HG02852 (cell line): Measurements from ENCODE around the gene XPNPEP1.

Experiments used
- ATAC-seq: cut with Tn5 transposase; IDR thresholded peaks from one replicate; pipeline ENCODE4 v1.9.1; 2021; ENCODE audit warnings: mild to moderate bottlenecking, moderate library complexity; ENCODE audit not compliant: unreplicated experiment

XPNPEP1 gene

DNA sequence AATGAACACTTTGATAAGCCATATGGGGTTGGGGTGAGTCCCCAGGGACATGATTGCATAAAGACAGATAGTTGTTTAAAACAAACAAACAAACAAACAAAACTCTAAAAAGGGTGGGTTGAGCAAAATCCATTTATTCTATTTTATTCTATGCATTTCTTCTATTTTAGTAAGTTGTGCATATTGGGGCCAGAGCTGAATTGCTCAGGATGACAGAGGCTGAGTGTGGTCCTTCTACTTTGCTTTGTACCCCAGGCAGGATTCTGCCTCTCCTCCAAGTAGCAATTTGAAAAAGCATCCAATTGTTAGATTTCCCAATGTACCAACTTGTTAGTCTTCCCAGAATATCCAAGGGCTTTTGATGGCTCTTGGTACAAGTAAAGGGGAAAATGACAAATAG lies 29.2 kb upstream of the XPNPEP1 start:
- ATAC-seq = no peak

DNA sequence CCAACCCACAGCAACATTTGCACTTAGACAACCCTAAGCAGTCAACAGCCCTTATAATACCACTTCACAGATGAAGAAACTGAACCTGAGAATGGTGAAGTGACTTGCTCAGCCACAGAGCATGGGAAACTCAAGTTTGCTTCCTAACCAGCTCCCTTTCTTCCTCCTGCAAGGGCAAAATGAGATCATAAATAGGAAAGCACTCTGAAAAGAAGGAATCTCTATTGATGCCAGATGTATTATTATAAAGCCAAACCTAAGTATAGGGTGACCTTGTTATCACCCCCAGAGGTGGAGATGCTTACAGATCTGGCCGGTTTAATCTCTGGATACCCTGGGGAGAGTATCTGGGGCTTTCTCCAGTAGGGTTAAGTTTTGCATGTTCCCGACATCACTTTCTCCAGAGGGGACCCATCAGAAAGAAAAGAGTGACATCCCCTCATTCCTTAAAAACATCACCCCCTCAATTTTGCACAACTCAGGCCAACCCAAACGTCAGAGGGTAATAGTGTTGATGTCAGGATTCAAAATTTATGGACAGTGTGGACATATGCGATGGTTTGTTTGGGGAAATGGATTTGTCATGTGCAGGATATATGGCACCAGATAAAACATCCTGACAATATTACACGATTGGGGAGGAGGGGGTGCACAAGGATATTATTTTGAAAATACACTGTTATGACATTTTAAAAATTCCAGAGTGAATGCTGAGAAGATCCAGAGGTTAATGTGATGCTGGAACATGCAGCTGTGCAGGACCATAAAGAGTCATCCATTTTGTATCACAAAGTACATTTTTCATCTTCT lies 24.0 kb upstream of the XPNPEP1 start:
- ATAC-seq = no peak

DNA sequence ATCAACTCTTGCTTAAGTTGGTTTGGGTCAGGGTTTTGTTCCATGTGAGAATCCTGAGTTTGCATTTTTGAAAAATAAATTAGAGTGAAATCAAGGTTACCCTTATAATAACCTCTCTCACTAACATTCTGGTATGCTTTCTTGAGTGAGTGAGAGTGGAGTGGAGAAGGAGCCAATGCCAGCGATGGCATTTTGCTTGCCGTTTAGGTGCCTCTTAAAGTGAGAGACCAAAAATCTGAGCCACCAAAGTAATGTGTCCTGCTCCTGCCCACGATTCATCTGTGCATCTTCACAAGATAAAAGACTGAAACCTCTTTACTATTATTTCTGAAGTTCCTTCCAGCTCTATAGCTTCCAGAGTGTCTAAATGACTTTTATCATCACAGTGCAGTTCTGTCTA lies 23.4 kb upstream of the XPNPEP1 start:
- ATAC-seq = no peak

DNA sequence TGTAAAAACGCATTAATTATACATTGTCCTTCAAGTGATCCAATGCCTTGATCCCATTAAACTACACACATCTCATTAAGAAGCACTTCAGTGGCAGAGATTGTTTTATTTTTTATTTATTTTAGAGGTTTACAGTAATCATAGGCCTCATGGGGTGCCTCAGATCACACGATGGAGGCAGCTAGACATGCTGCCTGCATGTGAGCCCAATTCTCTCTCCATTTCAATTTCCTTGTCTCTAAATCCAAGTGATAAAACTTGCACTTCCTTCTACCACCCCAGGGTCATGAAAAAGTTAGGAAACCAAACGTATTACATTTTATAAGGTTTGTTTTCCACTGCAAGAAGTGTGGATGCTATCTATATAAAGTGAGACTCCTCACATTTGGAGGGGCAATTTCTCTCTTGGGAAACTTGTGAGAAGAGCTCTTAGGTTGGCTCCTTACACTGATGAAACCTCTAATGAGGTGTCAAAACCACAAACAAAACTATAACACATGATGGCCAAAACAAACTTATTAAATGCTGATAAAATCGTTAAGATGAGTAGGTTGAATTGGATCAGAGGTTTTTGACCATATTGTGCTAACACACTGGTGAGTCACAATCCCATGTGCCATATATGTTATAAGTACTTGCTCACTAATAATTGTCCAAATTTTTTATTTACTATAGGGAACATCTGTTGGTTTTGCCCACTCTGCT lies 22.3 kb upstream of the XPNPEP1 start:
- no peak for ATAC-seq

DNA sequence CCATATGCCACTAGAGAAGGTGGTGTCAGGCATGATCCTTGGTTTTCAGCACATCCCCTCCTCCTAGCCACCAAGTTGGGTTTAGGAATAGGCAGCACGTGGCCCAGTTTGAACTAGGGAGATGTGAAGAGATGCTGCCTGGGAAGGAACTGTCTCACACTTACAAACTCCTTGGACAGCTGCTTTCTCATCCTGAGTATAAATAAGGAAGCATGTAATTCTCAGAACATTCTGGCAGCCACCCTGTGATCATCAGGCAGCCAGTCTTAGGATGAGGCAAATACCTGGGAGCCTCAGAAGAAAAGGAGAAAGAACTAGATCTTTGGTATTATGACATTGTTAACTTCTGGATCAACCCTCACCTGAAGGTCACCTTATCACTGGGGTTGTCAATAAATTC lies 21.3 kb upstream of the XPNPEP1 start:
- ATAC-seq = no peak

DNA sequence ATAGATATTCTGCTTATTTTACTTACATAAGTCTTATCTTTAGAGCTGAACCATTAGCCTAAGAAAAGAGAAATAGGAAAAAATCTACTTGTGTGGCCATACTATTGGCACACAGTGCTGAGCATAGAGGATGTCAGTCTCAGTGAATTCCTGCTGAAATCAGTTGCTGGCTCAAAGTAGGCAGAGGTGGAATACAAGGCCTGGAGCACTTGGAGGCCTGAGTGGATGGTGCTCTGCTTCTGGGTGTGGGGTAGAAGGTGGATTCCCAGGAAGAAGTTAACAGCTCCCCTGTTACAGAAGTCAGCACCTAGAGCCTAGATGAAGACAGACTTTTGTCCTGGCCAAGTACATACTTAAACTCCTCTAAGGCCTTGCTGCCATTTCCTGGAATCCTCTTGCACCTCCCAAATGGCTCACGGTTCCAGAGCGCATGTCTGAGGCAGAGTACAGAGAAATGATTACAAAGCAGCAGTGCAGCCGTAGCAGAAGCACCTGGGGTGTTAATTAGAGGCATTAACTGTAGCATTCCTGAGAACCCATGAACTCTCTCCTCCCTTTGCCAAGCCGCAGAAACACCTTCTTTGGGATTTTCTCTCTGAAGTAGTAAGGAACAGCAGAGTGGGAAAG lies 18.0 kb upstream of the XPNPEP1 start:
- no peak for ATAC-seq

DNA sequence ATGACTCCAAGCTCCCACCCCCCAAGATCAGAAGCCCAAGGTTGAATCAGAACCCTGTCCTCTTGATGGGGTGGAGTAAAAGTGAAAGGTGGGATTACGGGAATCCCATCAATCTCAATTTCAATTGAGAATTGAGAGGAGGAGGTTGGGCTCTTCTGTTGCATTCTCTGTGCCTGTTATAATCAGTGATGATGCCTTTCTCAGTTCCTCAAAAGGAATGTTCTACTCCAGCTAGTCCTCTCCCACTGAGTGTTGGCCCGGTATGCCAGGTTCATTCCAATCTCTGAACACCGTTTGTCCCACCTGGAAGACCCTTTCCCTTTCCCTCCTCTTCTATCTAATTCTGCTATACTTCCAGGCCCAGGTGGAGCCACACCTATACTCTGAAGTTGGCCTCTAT lies 17.2 kb upstream of the XPNPEP1 start:
- ATAC-seq = no peak

DNA sequence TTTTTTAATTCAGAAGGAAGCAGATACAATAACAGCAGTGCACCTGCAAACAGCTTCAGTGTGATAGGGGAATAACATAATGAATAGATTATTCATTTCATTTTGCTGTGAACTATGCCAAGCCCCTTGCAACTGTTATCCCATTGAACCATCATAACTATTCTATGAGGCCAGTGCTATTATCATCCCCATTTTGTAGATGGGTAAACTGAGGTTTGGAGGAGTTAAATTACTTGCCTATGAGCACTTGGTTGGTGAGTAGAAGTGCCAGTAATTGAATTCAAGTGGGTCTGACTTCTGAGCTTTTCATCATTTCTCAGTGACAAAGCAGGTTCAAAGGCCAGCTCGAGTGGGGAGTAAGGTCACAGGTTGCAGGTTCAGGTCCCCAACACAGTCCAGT lies 16.8 kb upstream of the XPNPEP1 start:
- ATAC-seq = no peak

DNA sequence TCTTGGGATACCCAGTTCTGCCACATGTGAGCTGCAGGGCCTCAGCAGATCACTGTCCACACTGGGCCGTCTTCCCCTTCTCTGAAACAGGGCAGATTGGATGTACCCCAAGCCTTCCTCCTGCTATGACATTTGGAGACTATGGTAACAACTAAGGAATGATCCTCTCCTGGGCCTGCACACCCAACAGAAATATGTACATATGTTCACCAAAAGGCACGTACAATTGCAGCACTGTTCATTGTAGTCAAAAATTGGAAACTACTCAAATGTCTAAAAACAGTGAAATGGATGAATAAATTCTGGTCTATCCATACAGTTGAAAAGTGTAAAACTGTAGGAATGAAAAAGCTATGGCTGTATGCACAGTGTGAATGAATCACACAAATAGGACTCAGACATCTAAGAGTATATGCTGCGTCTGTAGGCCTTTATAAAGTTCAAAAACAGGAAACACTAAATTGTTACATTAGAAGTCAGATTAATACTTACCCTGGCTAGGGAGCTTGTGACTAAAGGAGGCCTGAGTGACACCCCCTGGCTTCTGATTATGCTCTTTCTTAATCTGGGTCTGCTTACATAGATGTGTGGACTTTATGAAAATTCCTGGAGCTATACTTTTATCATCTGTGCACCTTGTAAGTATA lies 16.1 kb upstream of the XPNPEP1 start:
- no peak for ATAC-seq

DNA sequence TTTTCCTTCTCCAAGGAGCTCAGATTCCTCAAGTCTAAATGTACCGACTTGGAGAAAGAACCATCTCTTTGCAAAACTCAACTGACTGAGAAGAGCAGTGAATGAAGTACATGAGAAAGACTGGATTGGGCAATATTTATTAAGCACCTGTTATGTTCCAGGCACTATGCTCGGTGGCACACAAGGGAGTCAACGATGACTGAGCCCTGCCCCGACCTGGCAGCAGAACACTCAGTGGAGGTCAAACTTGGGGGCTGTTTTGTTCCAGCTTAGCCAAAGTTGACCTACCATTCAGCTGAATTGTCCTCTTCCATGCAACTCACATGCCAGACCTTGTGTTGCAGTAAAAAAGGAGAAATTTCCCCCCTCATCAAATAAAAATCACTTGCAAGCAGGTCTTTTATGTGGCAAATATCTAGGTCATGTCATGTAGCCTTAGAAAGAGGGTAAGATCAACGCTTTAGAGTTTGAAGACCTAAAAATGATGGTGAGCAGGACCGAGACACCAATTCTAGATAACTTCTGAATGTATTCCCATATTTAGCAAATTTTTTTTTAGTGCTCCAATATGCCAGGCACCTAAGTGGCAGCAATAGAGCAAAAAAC lies 14.3 kb upstream of the XPNPEP1 start:
- ATAC-seq = no peak

DNA sequence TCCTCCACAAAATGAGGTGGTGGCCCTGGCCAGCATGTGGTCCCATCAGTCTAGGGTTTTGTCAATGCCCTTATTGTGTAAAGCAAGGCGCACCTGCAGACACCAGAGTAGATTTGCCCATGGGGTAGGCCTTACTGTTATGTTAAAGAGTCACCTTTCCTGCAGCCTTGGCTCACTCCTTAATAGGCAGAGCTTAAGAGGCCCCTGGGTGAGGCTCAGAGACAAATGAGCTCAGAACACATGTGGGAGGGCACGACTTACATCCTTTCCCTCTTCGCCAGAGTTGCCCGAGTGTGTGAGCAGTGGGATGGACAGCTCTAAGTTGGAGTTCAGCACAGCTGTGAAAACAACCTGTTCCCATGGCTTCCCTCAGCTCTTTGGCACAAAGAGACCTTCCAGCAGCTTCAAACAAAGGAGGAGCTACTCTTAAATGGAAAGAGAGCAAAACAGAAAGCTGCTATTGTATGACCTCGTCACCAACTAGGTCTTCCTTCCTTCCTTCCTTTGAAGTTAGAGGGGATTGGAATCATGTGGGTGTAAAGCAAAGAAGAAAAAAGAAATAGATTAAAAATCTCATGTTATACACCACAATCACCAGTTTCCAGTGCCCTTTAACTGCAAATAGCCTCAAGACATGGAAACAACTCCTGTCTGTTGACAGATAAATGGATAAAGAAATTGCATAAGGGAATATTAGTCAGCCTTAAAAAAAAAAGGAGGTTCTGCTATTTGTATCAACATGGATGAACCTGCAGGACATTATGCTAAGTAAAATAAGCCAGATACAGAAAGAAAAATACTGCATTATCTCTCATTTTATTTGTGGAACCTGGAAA lies 11.9 kb upstream of the XPNPEP1 start:
- ATAC-seq = no peak

DNA sequence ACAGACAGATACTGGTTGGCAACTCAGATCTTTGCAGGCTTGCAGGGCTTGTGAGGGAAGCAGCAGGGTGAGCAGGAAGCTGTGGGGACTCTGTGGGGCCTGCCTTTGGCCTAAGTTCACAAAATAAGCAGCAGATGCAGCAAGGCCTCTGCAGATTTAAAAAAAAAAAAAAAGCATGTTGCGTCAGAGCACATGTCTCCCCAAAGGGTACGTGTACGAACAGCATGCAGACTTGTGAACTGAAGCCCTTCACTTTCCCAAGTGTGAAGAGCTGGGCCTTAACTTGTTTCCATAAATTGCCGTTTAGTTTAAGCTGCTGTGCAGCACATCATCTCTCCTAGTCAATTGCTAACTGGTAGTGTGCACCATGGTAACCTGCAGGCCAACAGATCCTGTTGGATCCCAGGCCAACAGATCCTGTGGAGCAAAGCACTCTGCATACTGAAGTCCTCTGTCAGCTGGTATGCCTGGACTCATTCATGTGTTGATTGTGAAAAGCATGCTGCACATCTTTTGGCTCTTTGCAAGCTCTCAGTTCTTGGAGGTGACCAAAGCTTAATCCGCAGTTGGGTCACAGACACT lies 10.8 kb upstream of the XPNPEP1 start:
- no peak for ATAC-seq

DNA sequence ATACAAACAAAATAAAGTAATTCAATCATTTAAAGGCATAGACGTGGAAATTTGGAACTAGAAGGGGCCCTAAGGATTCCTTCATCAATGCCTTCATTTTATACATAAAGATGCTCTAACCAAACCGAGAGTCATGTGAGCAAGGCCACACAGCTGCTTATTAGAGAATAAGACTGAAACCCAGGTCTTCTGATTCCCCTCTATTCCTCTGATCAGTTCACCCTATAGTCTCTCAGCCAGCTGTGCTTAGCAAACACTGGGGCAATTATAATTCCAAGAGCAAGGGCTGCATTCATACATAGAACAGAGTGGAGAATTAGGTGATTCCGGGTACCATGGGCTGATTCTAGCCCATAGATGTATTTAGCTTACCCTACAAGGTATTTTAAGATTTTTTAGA lies 9.7 kb upstream of the XPNPEP1 start:
- ATAC-seq = no peak

DNA sequence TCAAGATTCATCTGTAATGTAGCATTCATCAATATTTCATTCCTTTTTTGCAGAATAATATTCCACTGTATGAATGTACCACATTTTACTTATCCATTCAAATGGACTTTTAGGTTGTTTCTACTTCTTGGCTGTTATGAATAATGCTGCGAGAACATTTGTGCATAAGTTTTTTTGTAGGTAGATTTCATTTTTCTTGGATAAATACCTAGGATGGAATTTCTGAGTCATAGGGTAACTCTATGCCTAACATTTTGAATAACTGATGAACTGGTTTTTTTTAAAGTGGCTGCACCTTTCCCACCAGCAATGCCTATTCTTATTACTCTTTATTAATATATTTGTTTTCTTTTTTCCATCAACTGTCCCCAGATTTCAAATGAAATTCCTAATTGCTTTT lies 9.1 kb upstream of the XPNPEP1 start:
- no peak for ATAC-seq

DNA sequence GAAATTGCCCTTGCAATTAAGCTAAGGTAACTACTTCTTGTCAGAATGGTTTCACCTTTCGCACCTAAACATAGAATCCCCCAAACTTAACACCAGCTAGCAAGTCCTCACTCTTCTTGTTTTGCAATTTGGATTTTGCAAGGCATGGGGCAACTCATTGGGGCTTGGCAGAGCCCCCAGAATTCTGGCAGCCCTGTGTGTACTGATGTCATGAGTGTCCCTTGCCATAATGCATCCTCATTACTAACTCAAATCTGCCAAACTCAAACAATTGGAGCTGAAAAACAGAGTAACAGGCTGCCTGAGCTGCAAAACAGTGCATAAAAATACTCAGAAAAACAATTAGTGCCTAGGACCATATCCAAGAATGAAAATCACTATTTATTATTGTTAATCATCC lies 7.9 kb upstream of the XPNPEP1 start:
- ATAC-seq = no peak

DNA sequence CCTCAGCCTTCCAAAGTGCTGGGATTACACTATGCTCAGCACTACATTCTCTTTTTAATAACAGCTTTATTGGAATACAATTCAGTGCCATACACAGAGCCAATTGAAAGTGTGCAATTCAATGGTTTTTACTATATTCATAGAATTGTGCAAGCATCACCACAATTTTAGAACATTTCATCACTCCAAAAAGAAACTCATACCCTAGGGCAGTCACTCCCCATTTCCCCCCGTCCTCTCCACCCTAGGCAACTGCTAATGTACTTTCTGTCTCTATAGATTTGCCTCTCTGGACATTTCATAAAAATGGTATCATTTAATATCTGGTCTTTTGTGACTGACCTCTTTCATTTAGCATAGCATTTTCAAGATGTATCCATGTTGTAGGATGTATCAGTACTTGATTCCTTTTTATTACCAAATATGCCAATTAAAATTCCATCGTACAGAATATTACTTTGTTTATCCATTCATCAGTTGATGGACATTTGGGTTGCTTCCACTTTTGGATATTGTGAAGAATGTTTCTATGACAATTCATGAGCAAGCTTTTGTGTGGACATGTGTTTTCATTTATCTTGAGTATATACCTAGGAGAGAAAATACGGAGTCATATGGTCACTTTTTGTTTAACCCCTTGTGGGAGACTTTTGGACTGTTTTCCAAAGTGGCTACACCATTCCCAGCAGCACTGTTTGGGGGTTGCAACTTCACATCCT lies 6.3 kb upstream of the XPNPEP1 start:
- ATAC-seq = no peak

DNA sequence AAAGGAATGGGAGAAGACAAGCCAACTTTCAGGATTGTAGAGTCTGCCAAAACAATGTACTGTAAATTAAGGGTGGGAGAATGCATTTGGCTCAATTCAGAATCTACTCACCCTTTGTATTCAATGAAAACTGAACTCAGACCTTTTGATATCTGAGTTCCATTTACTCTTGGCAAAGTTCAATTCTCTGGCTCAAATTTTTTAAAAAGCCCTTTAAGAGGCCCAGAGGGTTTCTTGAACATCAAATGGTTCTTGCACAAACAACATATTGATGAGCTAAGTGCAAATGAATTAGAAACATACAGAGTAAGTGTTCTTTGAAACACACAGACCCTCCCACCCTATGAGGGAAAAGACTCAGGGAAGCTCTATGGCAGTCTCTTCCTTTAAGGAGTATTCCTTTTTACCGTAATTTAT lies 5.2 kb upstream of the XPNPEP1 start:
- no peak for ATAC-seq

DNA sequence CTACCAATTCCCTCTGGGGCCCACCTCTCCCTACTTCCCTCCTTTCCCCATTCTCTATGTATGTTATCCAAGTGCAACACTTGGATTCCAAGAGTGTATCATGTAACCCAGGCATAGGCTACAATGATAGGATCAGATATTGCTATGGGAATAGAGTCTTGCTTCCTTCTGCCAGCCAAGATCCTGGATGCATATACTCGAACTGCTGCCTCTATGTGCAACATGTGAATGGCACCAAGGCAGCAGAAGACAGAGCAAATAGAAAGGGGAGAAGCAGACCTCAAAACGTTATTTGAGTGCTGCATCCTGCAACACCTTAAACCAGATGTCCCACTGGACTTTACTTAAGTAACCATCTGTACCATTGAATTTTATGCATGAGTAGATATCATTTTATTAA lies 3.5 kb upstream of the XPNPEP1 start:
- ATAC-seq = no peak

DNA sequence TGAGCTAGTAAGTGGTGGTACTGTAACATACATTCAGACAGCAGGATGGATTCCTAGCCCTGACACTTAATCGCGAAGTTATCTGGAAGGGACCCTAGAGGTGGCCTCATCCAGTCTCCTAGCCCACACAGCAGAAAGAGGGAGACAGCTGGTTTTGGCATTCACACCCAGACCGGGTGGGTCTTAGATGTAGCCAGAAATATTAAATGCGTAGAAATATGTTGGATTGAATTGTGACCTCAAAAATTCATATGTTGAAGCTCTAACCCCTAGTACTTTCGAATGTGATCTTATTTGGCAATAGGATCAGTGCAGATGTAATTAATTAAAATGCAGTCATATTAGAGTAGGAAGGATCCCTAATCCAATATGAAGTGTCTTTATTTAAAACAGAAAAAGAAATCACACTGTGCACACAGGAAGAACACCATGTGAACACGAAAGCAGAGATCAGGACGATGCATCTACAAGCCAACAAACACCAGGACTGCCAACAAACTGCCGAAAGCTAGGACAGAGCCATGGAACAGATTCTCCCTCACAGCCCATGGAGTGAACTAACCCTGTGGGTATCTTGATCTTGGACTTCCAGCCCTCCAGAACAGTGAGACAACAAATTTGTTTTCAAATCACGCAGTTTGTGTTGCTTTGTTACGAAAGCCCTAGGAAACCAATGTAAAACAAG lies 2.9 kb upstream of the XPNPEP1 start:
- ATAC-seq = no peak
